NB4 (cell line): ENCODE measurements around the gene ABLIM2.

ENCODE experiments used
- DNase-seq: peaks from one replicate; pipeline ENCODE4 v3.0.0; 2010; ENCODE audit warnings: low read depth
- H3K4me3 ChIP-seq: one replicate; pipeline ENCODE4 v1.5.1; 2011; ENCODE audit warnings: mild to moderate bottlenecking, low read depth, low read length, moderate library complexity
- MYC ChIP-seq: IDR thresholded peaks from 2 replicates; pipeline ENCODE4 v1.6.1; 2011; ENCODE audit warnings: low read depth, low read length
- POLR2A ChIP-seq: IDR thresholded peaks from 2 replicates; pipeline ENCODE4 v1.6.1; 2011; ENCODE audit warnings: mild to moderate bottlenecking; ENCODE audit not compliant: insufficient read length; ENCODE audit errors: extremely low read depth
- TF ChIP-seq, protein P1 (sequence below): IDR thresholded peaks from 2 replicates; pipeline ENCODE4 v1.6.1; 2011; ENCODE audit warnings: low read depth, low read length
- TF ChIP-seq, protein P2 (sequence below): IDR thresholded peaks from one replicate; pipeline ENCODE4 v1.5.1; 2012; ENCODE audit warnings: low read depth, low read length

The ABLIM2 gene

DNA sequence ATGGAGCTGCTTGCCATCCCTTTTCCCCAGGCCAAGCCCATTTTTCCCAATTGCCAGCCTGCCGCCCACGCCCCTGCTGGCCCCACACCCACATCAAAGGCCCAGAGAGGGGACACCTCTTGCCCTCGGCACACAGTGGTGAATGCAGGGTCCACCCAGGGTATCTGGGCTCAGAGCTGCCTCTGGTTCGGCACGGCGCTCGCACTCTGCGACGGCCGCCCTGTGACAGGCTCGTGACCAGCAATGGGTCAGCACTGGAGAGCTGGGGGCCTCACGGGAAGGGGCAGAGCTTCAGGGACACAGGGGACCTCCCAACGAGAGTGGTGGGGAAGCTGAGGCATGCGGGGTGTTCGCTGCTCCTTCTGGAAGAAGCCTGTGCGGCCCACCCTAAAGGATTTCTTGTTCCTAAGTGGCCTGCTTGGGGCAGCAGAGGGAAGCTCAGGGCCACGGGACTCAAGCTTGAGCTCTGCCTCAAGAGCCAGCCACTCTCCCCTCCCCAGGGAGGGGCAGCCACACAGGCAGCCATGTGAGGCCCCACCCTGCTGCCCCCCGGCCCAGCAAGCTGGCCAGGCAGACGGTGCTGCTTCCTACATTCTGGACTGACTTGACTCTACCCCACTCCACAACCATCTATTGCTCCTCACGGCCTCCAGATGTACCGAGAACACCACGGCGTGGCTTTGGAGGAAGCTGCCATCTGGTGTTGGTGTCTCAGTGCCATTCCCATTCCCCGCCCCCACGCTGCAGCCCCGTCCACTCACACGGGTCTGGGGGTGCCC, 73.7 kb downstream of the ABLIM2 start:
- no peak for DNase-seq
- H3K4me3 ChIP-seq = no peak overlapping the region
- TF ChIP-seq POLR2A = no peak
- TF ChIP-seq, protein P1, sequence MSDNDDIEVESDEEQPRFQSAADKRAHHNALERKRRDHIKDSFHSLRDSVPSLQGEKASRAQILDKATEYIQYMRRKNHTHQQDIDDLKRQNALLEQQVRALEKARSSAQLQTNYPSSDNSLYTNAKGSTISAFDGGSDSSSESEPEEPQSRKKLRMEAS = no peak

DNA sequence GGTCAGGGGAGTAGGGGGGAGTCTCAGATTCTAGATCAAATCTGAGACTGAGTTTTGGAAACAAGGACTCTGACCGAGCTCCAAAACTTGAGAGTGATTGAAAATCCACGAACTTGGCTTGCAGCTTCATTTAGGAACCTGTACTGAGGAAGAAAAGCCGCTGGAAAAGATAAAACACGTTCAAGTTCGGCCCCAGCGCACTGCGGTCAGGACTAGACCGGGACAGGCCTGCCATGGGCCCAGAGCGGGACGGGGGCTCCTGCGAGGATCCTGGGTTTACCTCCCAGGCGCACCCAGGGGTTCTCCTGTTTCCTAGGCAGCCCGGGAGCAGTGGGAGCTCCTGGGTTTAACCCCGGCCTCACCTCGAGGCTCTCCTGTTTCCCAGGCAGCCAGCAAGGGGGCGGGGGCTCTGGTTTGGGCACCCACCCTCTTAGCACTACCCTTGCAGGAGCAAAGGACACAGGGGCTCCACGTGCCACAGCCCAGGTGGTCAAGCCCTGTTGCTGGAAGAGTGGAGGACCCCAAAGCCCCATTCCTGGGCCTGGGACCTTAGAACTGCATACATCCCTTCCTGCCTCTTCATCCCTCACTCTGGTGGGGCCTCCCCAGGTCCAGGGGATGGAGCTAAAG, 74.5 kb downstream of the ABLIM2 start:
- no peak overlapping the region for H3K4me3 ChIP-seq
- no peak for DNase-seq
- no peak for TF ChIP-seq POLR2A

DNA sequence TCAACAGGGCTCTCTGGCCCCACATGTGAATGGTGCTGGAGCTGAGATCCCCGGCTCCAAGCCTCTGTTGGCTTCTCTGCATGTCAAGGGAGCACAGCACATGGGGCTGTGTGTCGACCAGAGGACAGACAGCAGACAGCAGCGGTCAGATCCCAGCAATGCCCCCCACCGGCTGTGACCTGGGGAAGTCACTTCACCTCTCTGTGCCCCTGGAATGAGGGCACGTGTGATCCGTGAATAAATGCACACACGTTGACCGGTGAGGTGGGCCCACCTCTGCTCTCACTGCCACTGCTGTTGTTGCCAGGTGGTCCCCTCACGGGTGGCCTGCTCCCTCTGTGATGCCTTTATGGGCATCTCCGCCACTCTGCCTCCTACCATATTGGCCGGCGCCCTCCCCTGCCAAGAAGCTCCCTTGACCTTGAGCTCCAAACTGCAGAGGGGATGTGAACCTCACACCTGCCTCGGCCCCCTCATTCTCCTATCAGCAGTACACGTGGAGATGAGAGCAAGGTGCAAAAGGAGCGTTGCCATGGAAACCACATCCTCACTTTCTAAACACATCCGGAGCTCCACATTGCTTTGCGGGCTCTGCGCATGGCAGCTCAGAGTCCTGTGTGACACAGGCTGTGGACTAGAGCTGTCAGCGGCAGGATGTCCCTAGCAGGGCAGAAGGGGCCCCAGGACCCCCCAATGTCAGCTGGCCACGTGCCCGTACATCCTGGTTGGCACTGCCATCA, 75.4 kb downstream of the ABLIM2 start:
- TF ChIP-seq, protein P1 = no peak
- TF ChIP-seq POLR2A (no peak), MYC (no peak)
- TF ChIP-seq, protein P2, sequence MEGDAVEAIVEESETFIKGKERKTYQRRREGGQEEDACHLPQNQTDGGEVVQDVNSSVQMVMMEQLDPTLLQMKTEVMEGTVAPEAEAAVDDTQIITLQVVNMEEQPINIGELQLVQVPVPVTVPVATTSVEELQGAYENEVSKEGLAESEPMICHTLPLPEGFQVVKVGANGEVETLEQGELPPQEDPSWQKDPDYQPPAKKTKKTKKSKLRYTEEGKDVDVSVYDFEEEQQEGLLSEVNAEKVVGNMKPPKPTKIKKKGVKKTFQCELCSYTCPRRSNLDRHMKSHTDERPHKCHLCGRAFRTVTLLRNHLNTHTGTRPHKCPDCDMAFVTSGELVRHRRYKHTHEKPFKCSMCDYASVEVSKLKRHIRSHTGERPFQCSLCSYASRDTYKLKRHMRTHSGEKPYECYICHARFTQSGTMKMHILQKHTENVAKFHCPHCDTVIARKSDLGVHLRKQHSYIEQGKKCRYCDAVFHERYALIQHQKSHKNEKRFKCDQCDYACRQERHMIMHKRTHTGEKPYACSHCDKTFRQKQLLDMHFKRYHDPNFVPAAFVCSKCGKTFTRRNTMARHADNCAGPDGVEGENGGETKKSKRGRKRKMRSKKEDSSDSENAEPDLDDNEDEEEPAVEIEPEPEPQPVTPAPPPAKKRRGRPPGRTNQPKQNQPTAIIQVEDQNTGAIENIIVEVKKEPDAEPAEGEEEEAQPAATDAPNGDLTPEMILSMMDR = no peak
- H3K4me3 ChIP-seq = no peak overlapping the region
- no peak for DNase-seq

DNA sequence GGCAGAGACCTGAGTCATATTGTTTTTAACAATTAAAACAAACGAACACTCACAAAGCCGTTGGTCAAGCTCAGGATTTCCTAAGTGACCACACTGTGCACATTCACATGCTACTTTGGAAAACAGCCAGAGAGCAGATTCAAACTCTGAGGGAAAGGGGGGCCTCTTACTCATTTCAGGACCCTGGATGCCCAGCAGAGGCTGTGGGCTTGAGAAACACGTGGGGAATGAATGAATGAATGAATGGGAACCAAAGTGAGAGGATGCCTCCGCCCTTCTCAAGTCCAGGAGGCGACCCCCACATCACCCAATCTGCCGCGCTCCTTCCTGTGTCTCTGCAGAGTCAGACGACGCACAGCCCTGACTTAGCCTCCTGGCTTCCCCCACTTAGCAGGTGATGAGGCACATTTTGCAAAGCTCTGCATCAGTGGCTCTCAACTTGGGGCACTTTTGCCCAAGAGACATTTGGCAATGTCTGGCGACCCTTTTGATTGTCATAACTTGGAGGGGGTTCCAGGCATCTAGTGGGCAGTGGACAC, 76.0 kb downstream of the ABLIM2 start:
- TF ChIP-seq, protein P1 = no peak
- no peak for TF ChIP-seq POLR2A
- TF ChIP-seq, protein P2 = no peak
- TF ChIP-seq MYC = no peak
- DNase-seq = no peak
- no peak overlapping the region for H3K4me3 ChIP-seq

DNA sequence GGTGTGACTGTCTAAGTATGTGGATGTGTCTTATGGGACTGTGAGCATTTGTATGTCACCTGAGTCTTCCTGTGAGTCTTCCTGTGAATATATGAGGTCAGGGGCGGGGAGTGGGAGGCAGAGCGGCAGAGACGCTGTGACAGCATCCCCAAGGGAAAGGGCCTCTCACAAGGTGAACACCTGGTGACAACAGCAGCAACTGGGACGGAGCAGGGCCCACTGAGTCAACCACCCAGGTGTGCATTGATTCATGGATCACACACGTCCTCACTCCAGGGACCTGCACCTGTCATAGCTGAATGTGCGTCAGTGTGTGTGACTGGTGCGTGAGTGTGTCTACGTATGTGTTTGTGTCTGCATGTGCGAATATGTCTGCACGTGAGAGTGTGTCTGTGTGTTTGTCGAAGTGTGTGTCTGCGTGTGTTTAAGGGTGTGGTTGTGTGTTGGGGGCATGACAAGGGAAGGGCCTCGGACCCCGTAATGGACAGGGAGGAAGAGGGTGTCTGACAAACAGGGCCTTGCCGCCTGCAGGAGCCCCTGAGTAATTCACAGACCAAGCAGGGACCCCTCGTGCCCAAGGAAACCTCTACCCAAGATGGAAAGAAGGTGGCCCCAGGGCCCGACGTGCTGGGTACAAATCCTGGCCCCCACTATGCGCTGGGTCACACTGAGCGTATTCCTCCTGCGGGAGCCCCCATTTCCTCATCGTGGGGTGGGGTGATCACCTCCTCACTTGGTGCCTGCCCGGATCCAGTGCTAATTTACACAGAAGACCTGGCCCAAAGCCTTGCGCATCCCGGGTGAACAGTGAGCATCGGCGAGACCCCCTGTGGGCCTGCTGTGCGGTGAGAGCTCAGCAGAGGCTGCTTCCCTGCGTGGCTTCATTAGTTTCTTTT, 76.7 kb downstream of the ABLIM2 start:
- DNase-seq = no peak
- TF ChIP-seq, protein P2 = no peak

DNA sequence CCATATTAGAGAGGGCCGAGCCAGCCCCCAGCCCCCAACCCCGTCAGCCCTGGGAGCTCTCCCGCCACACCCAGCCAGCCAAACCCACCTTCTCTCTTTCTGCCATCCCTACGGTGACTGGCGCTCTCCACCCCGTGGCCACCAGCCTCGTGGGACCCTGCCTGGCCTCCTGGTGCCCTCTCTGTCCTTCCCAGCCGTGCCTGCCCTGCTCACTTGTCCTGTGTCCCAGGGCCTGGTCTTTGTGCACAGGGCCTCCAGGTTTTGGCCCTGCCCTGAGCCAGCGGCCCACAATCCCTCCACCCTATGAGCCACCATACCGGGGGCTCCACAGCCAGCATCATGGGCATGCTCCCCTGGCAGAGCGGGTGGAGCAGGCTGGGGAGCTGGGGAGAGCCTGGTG, 77.4 kb downstream of the ABLIM2 start:
- H3K4me3 ChIP-seq = no peak overlapping the region
- TF ChIP-seq, protein P2 = no peak
- TF ChIP-seq, protein P1 = no peak
- no peak for DNase-seq

More for the DNA sequence above, 76.7 kb downstream of the ABLIM2 start:
- H3K4me3 ChIP-seq = no peak overlapping the region
